SU-DHL-6 (cell line): ENCODE results near the gene TEKT3.

Experiments used
- CTCF ChIP-seq: fragments of 200-600 bp; sonication (generic); IDR thresholded peaks from one replicate; pipeline ENCODE4 v1.5.1; 2017; ENCODE audit warnings: antibody characterized with exemption, mild to moderate bottlenecking, low read length, moderate library complexity; ENCODE audit not compliant: insufficient read depth, poor library complexity, severe bottlenecking
- EZH2phosphoT487 ChIP-seq: fragments of 200-600 bp; sonication (generic), shearing (Covaris generic); conservative IDR thresholded peaks from 2 replicates; pipeline ENCODE4 v1.6.1; 2018; ENCODE audit warnings: mild to moderate bottlenecking, antibody characterized with exemption, low read length, moderate library complexity, mixed read lengths

DNA sequence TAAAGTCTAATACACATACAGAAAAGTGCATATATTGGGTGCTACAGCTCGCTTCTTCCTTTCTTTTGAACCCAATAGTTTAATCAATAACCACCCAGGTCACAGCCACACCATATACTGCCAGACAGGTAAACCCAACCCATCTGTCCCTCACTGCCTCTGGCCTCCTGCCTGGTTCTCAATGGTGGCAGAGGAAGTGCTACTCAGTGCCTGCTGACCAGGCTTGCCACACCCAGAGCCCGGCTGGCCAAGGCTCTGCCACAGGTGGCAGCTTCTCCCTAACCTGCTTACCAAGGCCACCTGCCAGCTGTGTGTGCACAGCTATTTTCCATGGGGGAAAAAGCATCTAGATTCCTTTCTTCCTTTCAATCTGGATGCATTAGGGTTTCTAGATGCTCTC lies 76.9 kb downstream of the TEKT3 start:
- TF ChIP-seq CTCF: no peak
- TF ChIP-seq EZH2phosphoT487: no peak
